ENCODE measurements around the gene RHEB.

GRCh38 chr7:151537818-151538561 is 18.3 kb upstream of the RHEB start:
- no peak for TF ChIP-seq EP300 (conservative IDR thresholded peaks at IDR 0.05; ENCODE audit: poor library complexity, severe bottlenecking)
- no peak for TF ChIP-seq CTCF (IDR thresholded peaks at IDR 0.05; ENCODE audit: poor library complexity, severe bottlenecking)
- no peak for TF ChIP-seq EZH2 (IDR thresholded peaks at IDR 0.05; ENCODE audit: borderline replicate concordance, insufficient read depth, low read length, poor library complexity, severe bottlenecking)
- TF ChIP-seq POLR2AphosphoS5 (IDR thresholded peaks at IDR 0.05) = no peak
- TF ChIP-seq RAD21 (conservative IDR thresholded peaks at IDR 0.05) = no peak
- TF ChIP-seq REST (IDR thresholded peaks at IDR 0.05; ENCODE audit: borderline replicate concordance) = no peak
- TF ChIP-seq TAF1 (IDR thresholded peaks at IDR 0.05; ENCODE audit: low read depth) = no peak

All from neural cell (in vitro differentiated cells).